ENCODE data around the gene PDXP. TPM values are rescaled to one million over a fixed set of nuclear protein-coding genes. Genes with fewer than 3 reads are reported as not detected.

PDXP gene
- total and polyA plus RNA-seq, 2 experiments from 2014 or later, result 15.0 to 55.6 TPM

DNA sequence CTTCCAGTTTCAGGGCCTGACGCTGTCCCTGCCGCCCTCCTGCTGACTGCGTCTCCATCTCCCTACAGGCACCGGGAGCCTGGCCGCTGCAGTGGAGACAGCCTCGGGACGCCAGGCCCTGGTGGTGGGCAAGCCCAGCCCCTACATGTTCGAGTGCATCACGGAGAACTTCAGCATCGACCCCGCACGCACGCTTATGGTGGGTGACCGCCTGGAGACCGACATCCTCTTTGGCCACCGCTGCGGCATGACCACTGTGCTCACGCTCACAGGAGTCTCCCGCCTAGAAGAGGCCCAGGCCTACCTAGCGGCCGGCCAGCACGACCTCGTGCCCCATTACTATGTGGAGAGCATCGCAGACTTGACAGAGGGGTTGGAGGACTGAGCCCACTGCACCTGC lies 7.0 kb downstream of the PDXP start (continued):
- TF ChIP-seq EZH2 (IDR thresholded peaks at IDR 0.05; ENCODE audit: low read depth, unreplicated experiment) (no peak), CREB1 (CRISPR knock-in tag; IDR thresholded peaks at IDR 0.05; ENCODE audit: low read depth) (no peak), EZH2phosphoT487 (IDR thresholded peaks at IDR 0.05; ENCODE audit: unreplicated experiment) (no peak)
- TF ChIP-seq, protein P1, sequence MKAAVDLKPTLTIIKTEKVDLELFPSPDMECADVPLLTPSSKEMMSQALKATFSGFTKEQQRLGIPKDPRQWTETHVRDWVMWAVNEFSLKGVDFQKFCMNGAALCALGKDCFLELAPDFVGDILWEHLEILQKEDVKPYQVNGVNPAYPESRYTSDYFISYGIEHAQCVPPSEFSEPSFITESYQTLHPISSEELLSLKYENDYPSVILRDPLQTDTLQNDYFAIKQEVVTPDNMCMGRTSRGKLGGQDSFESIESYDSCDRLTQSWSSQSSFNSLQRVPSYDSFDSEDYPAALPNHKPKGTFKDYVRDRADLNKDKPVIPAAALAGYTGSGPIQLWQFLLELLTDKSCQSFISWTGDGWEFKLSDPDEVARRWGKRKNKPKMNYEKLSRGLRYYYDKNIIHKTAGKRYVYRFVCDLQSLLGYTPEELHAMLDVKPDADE (IDR thresholded peaks at IDR 0.05), result no peak
- TF ChIP-seq, protein P2, sequence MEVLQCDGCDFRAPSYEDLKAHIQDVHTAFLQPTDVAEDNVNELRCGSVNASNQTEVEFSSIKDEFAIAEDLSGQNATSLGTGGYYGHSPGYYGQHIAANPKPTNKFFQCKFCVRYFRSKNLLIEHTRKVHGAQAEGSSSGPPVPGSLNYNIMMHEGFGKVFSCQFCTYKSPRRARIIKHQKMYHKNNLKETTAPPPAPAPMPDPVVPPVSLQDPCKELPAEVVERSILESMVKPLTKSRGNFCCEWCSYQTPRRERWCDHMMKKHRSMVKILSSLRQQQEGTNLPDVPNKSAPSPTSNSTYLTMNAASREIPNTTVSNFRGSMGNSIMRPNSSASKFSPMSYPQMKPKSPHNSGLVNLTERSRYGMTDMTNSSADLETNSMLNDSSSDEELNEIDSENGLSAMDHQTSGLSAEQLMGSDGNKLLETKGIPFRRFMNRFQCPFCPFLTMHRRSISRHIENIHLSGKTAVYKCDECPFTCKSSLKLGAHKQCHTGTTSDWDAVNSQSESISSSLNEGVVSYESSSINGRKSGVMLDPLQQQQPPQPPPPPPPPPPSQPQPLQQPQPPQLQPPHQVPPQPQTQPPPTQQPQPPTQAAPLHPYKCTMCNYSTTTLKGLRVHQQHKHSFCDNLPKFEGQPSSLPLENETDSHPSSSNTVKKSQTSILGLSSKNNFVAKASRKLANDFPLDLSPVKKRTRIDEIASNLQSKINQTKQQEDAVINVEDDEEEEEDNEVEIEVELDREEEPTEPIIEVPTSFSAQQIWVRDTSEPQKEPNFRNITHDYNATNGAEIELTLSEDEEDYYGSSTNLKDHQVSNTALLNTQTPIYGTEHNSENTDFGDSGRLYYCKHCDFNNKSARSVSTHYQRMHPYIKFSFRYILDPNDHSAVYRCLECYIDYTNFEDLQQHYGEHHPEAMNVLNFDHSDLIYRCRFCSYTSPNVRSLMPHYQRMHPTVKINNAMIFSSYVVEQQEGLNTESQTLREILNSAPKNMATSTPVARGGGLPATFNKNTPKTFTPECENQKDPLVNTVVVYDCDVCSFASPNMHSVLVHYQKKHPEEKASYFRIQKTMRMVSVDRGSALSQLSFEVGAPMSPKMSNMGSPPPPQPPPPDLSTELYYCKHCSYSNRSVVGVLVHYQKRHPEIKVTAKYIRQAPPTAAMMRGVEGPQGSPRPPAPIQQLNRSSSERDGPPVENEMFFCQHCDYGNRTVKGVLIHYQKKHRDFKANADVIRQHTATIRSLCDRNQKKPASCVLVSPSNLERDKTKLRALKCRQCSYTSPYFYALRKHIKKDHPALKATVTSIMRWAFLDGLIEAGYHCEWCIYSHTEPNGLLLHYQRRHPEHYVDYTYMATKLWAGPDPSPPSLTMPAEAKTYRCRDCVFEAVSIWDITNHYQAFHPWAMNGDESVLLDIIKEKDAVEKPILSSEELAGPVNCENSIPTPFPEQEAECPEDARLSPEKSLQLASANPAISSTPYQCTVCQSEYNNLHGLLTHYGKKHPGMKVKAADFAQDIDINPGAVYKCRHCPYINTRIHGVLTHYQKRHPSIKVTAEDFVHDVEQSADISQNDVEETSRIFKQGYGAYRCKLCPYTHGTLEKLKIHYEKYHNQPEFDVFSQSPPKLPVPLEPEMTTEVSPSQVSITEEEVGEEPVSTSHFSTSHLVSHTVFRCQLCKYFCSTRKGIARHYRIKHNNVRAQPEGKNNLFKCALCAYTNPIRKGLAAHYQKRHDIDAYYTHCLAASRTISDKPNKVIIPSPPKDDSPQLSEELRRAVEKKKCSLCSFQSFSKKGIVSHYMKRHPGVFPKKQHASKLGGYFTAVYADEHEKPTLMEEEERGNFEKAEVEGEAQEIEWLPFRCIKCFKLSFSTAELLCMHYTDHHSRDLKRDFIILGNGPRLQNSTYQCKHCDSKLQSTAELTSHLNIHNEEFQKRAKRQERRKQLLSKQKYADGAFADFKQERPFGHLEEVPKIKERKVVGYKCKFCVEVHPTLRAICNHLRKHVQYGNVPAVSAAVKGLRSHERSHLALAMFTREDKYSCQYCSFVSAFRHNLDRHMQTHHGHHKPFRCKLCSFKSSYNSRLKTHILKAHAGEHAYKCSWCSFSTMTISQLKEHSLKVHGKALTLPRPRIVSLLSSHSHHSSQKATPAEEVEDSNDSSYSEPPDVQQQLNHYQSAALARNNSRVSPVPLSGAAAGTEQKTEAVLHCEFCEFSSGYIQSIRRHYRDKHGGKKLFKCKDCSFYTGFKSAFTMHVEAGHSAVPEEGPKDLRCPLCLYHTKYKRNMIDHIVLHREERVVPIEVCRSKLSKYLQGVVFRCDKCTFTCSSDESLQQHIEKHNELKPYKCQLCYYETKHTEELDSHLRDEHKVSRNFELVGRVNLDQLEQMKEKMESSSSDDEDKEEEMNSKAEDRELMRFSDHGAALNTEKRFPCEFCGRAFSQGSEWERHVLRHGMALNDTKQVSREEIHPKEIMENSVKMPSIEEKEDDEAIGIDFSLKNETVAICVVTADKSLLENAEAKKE (CRISPR knock-in tag; IDR thresholded peaks at IDR 0.05), result no peak

DNA sequence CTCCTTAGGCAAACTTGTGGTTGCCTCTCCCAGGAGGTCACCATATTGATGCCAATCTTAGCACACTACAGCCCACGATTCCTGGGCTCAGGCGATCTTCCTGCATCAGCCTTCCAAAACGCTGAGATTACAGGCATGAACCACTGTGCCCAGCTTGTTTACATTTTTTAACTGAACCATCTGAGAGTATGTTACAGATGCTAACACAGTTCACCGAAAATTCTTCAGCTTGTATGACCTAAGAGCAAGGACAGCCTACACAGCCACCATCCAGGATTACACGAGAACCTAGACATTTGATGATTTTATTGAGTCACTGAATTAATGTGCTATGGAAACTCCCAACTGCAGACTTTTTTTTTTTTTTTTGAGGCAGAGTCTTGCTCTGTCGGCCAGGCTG lies 11.1 kb downstream of the PDXP start:
- no peaks in the 10 kb centered on the region; the same call in 1 of the 2 replicates for H3K4me1 ChIP-seq (ENCODE audit: insufficient read depth)
- Mint-ChIP-seq H3K9me3 (no peaks in the 10 kb centered on the region), H3K27ac (no peak overlapping the region), H3K36me3 (ENCODE audit: low read depth) (peaks cover 24% of the 10 kb centered on the region), H3K27me3 (ENCODE audit: insufficient read depth, low read depth, poor library complexity) (peaks cover 16% of the 10 kb centered on the region), H3K4me3 (no peak overlapping the region), H3K4me1 (peaks cover 5% of the 10 kb centered on the region; the same call in 1 of the 3 replicates)
- H3K79me2 ChIP-seq (replicated peaks; ENCODE audit: insufficient read depth), result peaks cover 5% of the 10 kb centered on the region
- H3K9me2 ChIP-seq (ENCODE audit: insufficient read depth), result no peaks in the 10 kb centered on the region
- H3K4me3 ChIP-seq, result no peak overlapping the region
- H3K27me3 ChIP-seq (ENCODE audit: insufficient read depth), result no peaks in the 10 kb centered on the region
- no peak overlapping the region for H2AFZ ChIP-seq
- no peaks in the 10 kb centered on the region; the same call in 1 of the 2 replicates for H4K20me1 ChIP-seq (replicated peaks; ENCODE audit: insufficient read depth)
- DNase-seq (ENCODE audit: low spot score) (no peak), ATAC-seq (no peak)
- H3K36me3 ChIP-seq (ENCODE audit: insufficient read depth), result no peaks in the 10 kb centered on the region
- no peak overlapping the region for H3K27ac ChIP-seq (ENCODE audit: low read depth)
- no peak overlapping the region for H3K4me2 ChIP-seq
- 0 out of 2 replicates have a peak, but pooled peaks cover 11% of the 10 kb centered on the region for H3F3A ChIP-seq (replicated peaks; ENCODE audit: low read depth)
- TF ChIP-seq REST (IDR thresholded peaks at IDR 0.05; ENCODE audit: unreplicated experiment), result no peak
- no peak for TF ChIP-seq CTCF (conservative IDR thresholded peaks at IDR 0.05; ENCODE audit: low read depth in 2 of 2)
- TF ChIP-seq CREB1 (CRISPR knock-in tag; IDR thresholded peaks at IDR 0.05; ENCODE audit: low read depth), result no peak
- no peak for TF ChIP-seq EZH2phosphoT487 (IDR thresholded peaks at IDR 0.05; ENCODE audit: unreplicated experiment)
- TF ChIP-seq ZNF114 (CRISPR knock-in tag; IDR thresholded peaks at IDR 0.05), result no peak
- no peak for TF ChIP-seq JUNB (IDR thresholded peaks at IDR 0.05; ENCODE audit: unreplicated experiment)
- no peak for TF ChIP-seq POLR2AphosphoS5 (IDR thresholded peaks at IDR 0.05; ENCODE audit: low read depth)
- no peak for TF ChIP-seq ZNF331 (CRISPR knock-in tag; IDR thresholded peaks at IDR 0.05; ENCODE audit: low read depth)
- no peak for TF ChIP-seq STAT1 (IDR thresholded peaks at IDR 0.05; ENCODE audit: unreplicated experiment)
- TF ChIP-seq NANOG (IDR thresholded peaks at IDR 0.05; ENCODE audit: borderline replicate concordance), result no peak
- no peak for TF ChIP-seq EZH2 (IDR thresholded peaks at IDR 0.05; ENCODE audit: low read depth, unreplicated experiment)

Data from GM23338 (cell line).